GM12878 (cell line): ENCODE measurements around the gene SPATA1. TPM values are rescaled to one million over a fixed set of nuclear protein-coding genes. Genes with fewer than 3 reads are reported as not detected.

Experiments used
- ATAC-seq: fragments of 200-7000 bp; cut with Tn5 transposase; 3 replicates; pipeline ENCODE4 v1.9.1; 2020; ENCODE audit warnings: mild to moderate bottlenecking, moderate library complexity
- BruUV-seq: library from RNA; stranded (reverse); fragments of 400-500 nt; replicated peaks from 2 replicates; lab custom pipeline; 2021; lab: Mats Ljungman, UMichigan
- CTCF ChIA-PET: fragments of 300-600 bp; sonication (Branson Sonifier 250); formaldehyde crosslinking; extraction: SDS; loops from one replicate; lab custom pipeline; 2021; ENCODE audit warnings: inconsistent platforms; lab: Yijun Ruan, JAX
- POLR2A ChIA-PET: fragments of 350-600 bp; formaldehyde crosslinking; extraction: SDS; loops from one replicate; lab custom pipeline; 2021; ENCODE audit warnings: inconsistent platforms; lab: Charles Lee
- RAD21 ChIA-PET: fragments of 300-600 bp; sonication (Branson Sonifier 250); formaldehyde crosslinking; loops from one replicate; lab custom pipeline; 2023; ENCODE audit warnings: antibody characterized with exemption; ENCODE audit not compliant: unreplicated experiment; lab: Charles Lee
- SMC1A ChIA-PET: fragments of 300-600 bp; sonication (Branson Sonifier 250); formaldehyde crosslinking; loops from one replicate; lab custom pipeline; 2023; ENCODE audit not compliant: unreplicated experiment, uncharacterized antibody; lab: Charles Lee
- DNase-seq: peaks from one replicate; pipeline ENCODE4 v3.0.0-alpha.2; 2011; ENCODE audit warnings: low read depth, low spot score
- FAIRE-seq: peaks from 3 replicates; lab custom pipeline; 2011; peaks lifted over from hg19 to GRCh38; lab: Jason Lieb, UNC
- H2AFZ ChIP-seq: 2 replicates; pipeline ENCODE4 v1.6.0; 2011; ENCODE audit warnings: low read depth, low read length, control low read depth; ENCODE audit not compliant: control insufficient read depth
- H3K27ac ChIP-seq: 2 replicates; pipeline ENCODE4 v1.5.1; 2011; ENCODE audit warnings: control low read depth; ENCODE audit not compliant: control insufficient read depth, insufficient read depth
- H3K27me3 ChIP-seq, 2 experiments: replicated peaks in 1 of 2; 2 replicates each; pipeline versions ENCODE4 v1.6.0 to v1.6.1; 2011; ENCODE audit warnings: low read length in 1 of 2; ENCODE audit not compliant: control insufficient read depth in 2 of 2, insufficient read depth in 2 of 2
- H3K36me3 ChIP-seq, 2 experiments: 2 replicates each; pipeline ENCODE4 v1.5.1; 2011; ENCODE audit warnings: low read length in 1 of 2; ENCODE audit not compliant: control insufficient read depth in 2 of 2, insufficient read depth in 2 of 2
- H3K4me1 ChIP-seq: 2 replicates; pipeline ENCODE4 v1.6.1; 2011; ENCODE audit warnings: mild to moderate bottlenecking, low read length, moderate library complexity, mixed read lengths; ENCODE audit not compliant: control insufficient read depth, insufficient read depth
- H3K4me2 ChIP-seq: 2 replicates; pipeline ENCODE4 v1.6.0; 2011; ENCODE audit warnings: control low read depth; ENCODE audit not compliant: control insufficient read depth, insufficient read depth
- H3K4me3 ChIP-seq: fragments of 200-600 bp; sonication (generic); 2 replicates; pipeline ENCODE4 v1.5.1; 2016
- H3K79me2 ChIP-seq: 2 replicates; pipeline ENCODE4 v1.6.0; 2011; ENCODE audit warnings: low read length; ENCODE audit not compliant: control insufficient read depth, insufficient read depth
- H3K9ac ChIP-seq: 2 replicates; pipeline ENCODE4 v1.8.0; 2011; ENCODE audit warnings: low read length, control low read depth, mixed read lengths; ENCODE audit not compliant: control insufficient read depth, insufficient read depth
- H3K9me3 ChIP-seq: replicated peaks from 3 replicates; pipeline ENCODE4 v1.5.1; 2011; ENCODE audit warnings: mild to moderate bottlenecking, low read length; ENCODE audit not compliant: control insufficient read depth, insufficient read depth
- H4K20me1 ChIP-seq: 2 replicates; pipeline ENCODE4 v1.6.0; 2011; ENCODE audit not compliant: control insufficient read depth, insufficient read depth
- BMI1 ChIP-seq: fragments of 450-650 bp; IDR thresholded peaks from 2 replicates; pipeline ENCODE4 v1.6.1; 2016; ENCODE audit warnings: mild to moderate bottlenecking, moderate library complexity, borderline replicate concordance
- CBFB ChIP-seq: IDR thresholded peaks from 2 replicates; pipeline ENCODE4 v1.6.1; 2016; ENCODE audit warnings: antibody characterized with exemption, low read depth
- CBX5 ChIP-seq: sonication (generic); IDR thresholded peaks from 2 replicates; pipeline ENCODE4 v1.6.1; 2016; ENCODE audit warnings: low read depth, moderate library complexity, mild to moderate bottlenecking, inconsistent platforms
- CTCF ChIP-seq, 3 experiments: IDR thresholded peaks in 2 of 3; conservative IDR thresholded peaks in 1 of 3; 2 replicates each; pipeline ENCODE4 v1.5.1; 2011; ENCODE audit warnings: low read depth in 3 of 3, low read length in 3 of 3, mild to moderate bottlenecking in 3 of 3, control low read depth in 2 of 3, moderate library complexity in 2 of 3, inconsistent platforms in 1 of 3, mixed read lengths in 1 of 3; ENCODE audit not compliant: control insufficient read depth in 2 of 3, insufficient read depth in 1 of 3; ENCODE audit errors: extremely low read depth in 1 of 3
- KAT2A ChIP-seq: conservative IDR thresholded peaks from 2 replicates; pipeline ENCODE4 v1.6.1; 2011; ENCODE audit warnings: low read depth, low read length; ENCODE audit not compliant: control insufficient read depth
- NR2C2 ChIP-seq: IDR thresholded peaks from 2 replicates; pipeline ENCODE4 v1.6.1; 2011; ENCODE audit warnings: borderline replicate concordance, low read depth; ENCODE audit not compliant: control insufficient read depth, insufficient read length
- TCF7 ChIP-seq: IDR thresholded peaks from 2 replicates; pipeline ENCODE4 v1.6.1; 2014; ENCODE audit warnings: antibody characterized with exemption, borderline replicate concordance
- USF2 ChIP-seq: IDR thresholded peaks from 2 replicates; pipeline ENCODE4 v1.6.1; 2011; ENCODE audit warnings: low read depth, low read length, improper control_type of control experiment, borderline replicate concordance
- WGBS: methylation state at CpG from one replicate; pipeline ENCODE4 v1.1.6; 2016; ENCODE audit warnings: low lambda C conversion rate; ENCODE audit not compliant: insufficient replicate concordance, insufficient coverage; ENCODE audit errors: missing lambda C conversion rate; 5-methylcytosine and 5-hydroxymethylcytosine counted together
- in situ Hi-C: fragments of 300-500 bp; cut with MboI; formaldehyde crosslinking; loops from 9 replicates; pipeline ENCODE4 v1.14.3; 2018; ENCODE audit warnings: mixed read lengths
- intact Hi-C: fragments of 100-400 bp; cut with micrococcal nuclease; formaldehyde crosslinking; loops from one replicate; pipeline ENCODE4 v1.14.2; 2022; ENCODE audit not compliant: unreplicated experiment
- polyA plus RNA-seq, 11 experiments: library from polyadenylated mRNA; depleted of rRNA in 4 of 11; unstranded in 6 of 11; stranded (reverse) in 5 of 11; fragments of >200 nt; fragmentation: Nextera tagmentation in 4 of 11; fragmentation: Illumina TruSeq in 1 of 11; extraction: Ambion mirVana in 4 of 11; extraction: Trizol in 1 of 11; gene quantifications; 1 replicate in 1 of 11; 2 replicates in 10 of 11; pipeline versions ENCODE4 v1.2.1 to v1.2.3, GENCODE V29; 2011 to 2016; ENCODE audit warnings: inconsistent platforms in 2 of 11, missing spikeins in 2 of 11, low read depth in 1 of 11
- total RNA-seq, 4 experiments: library from RNA; depleted of rRNA in 3 of 4; stranded (reverse); fragments of >200 nt in 3 of 4; fragmentation: Illumina TruSeq in 1 of 4; extraction: Trizol in 1 of 4; gene quantifications; 2 replicates each; pipeline versions ENCODE4 v1.2.1 to v1.2.3, GENCODE V29; 2013 to 2021
- TF ChIP-seq, protein P1 (sequence below): fragments of 450-650 bp; IDR thresholded peaks from 2 replicates; pipeline ENCODE4 v1.6.1; 2017; ENCODE audit warnings: borderline replicate concordance
- TF ChIP-seq, protein P2 (sequence below): fragments of 450-650 bp; IDR thresholded peaks from 2 replicates; pipeline ENCODE4 v1.6.1; 2016; ENCODE audit warnings: mild to moderate bottlenecking

The SPATA1 gene
- total and polyA plus RNA-seq, 10 of the 15 experiments (the other 5 are each of a cell fraction or from before 2014, with no cell fraction given): 0.74 to 2.4 (median 1.9) TPM

DNA sequence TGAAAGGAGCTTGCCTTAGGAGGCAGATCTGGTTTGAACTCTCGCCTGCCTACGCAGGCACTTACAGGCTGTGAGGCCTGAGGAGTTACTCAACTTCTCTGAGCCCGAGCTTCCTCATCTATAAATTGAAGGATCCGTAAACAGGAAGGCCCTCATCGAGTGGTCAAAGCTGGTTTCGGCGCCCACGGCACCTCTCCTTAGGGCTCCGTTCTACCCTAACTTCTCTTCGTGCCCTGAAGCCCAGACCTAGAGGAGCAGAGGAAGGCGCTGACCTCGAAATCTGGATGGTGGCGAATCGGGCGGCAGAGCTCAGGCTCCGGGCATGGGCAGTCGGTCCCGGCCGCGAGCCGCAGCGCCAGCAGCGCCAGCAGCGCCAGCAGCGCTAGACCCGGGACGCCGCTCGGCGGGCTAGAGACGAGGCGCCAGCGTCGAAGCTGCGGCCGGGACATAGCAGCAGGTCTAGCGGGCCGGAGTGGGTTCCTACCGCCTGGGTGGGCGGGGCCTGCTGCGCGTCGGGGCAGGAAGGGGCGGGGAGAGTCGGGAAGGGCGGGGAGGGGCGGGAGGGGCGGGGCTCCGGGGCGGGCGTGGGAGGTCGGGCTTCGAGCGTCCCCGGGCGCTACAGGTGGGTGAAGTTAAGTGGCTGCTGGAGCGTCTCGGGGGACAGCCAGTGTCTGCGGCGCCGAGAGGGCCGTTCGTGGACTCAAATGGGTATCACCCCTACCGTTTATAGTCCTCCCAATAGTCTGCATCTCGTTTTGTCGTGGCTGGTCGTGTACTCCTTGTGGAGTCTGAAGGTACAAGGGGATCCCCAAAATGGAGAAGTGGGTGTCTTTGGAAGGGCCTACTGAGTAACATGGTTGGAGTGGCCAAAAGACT lies 68.0 kb downstream of the SPATA1 start, which contains the start of gene CTBS (continued):
- TF ChIP-seq TCF7: no peak
- TF ChIP-seq, protein P1, sequence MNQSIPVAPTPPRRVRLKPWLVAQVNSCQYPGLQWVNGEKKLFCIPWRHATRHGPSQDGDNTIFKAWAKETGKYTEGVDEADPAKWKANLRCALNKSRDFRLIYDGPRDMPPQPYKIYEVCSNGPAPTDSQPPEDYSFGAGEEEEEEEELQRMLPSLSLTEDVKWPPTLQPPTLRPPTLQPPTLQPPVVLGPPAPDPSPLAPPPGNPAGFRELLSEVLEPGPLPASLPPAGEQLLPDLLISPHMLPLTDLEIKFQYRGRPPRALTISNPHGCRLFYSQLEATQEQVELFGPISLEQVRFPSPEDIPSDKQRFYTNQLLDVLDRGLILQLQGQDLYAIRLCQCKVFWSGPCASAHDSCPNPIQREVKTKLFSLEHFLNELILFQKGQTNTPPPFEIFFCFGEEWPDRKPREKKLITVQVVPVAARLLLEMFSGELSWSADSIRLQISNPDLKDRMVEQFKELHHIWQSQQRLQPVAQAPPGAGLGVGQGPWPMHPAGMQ: no peak

DNA sequence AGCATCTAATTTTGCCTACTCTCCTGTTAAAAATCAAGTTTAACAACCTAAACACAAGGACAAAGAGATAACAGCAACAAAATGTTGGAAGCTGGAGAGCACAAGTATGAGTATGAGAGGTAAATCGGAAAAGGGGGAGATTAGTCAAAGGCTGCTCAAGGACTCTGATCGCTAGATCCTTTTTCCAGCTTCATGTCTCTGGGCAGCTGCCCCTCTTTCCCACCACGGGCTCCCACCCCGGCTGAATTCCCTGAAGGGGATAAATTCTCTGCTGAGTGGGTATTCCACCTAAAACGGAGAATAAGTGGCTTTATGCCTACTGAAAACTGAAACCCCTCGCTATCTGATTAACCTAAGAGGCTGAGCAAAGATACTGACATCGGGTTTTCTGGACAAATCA lies 68.8 kb downstream of the SPATA1 start:
- H3K27me3 ChIP-seq: no peaks in the 10 kb centered on the region
- ATAC-seq (no peak), DNase-seq (no peak), FAIRE-seq (no peak)
- H3K4me2 ChIP-seq: peak overlapping the region; percentile 78
- 0 out of 4 replicates have a peak, but pooled peaks cover 0 to 7% of the 10 kb centered on the region in 2 experiments for H3K36me3 ChIP-seq
- peak overlapping the region; percentile 83 for H3K4me3 ChIP-seq
- H2AFZ ChIP-seq: peak overlapping the region; percentile 91
- intact Hi-C loops (loop anchor here (1.0 to 10.0 kb wide), 2 partner anchors 96 to 420 kb away; partner anchors contain the start of genes MCOLN2 and RPF1), in situ Hi-C loops (loop anchor here (10.0 kb wide), 1 partner anchor 700 kb away; the partner anchor contains the start of gene BCL10)
- H3K9me3 ChIP-seq: no peaks in the 10 kb centered on the region
- RAD21 ChIA-PET: interaction anchor here (2.8 to 3.1 kb wide), 3 partner anchors 68 to 94 kb away, joined by 13 to 26 read pairs (median 19); partner anchors contain the start of genes GNG5 and SPATA1
- TSS peak; percentile 69 for BruUV-seq
- SMC1A ChIA-PET: interaction anchor here (1.2 to 2.8 kb wide), 6 partner anchors 17 to 212 kb away, joined by 3 to 16 read pairs (median 4); partner anchors contain the start of genes GNG5 and SPATA1
- CTCF ChIA-PET: interaction anchor here (1.2 to 2.6 kb wide), 4 partner anchors 11 to 179 kb away, joined by 3 to 14 read pairs (median 6); no protein-coding TSS in a partner anchor
- H4K20me1 ChIP-seq: no peaks in the 10 kb centered on the region
- POLR2A ChIA-PET: interaction anchor here (1.1 to 3.9 kb wide), 5 partner anchors 10 to 94 kb away, joined by 3 to 60 read pairs (median 12); partner anchors contain the start of genes GNG5 and SPATA1
- peak overlapping the region; percentile 88 for H3K27ac ChIP-seq
- peak overlapping the region; percentile 77 for H3K9ac ChIP-seq
- peaks cover 25% of the 10 kb centered on the region for H3K79me2 ChIP-seq
- 0% methylated on average over 7 of the region's 7 CpGs for WGBS
- no peaks in the 10 kb centered on the region for H3K4me1 ChIP-seq
- TF ChIP-seq CTCF (IDR thresholded peaks at IDR 0.05 in 2 of 3, conservative IDR thresholded peaks at IDR 0.05 in 1 of 3; ENCODE audit: control insufficient read depth in 2 of 3, extremely low read depth in 1 of 3, insufficient read depth in 1 of 3, low read depth in 3 of 3, low read length in 3 of 3) (no peak), USF2 (no peak), NR2C2 (no peak), KAT2A (no peak), CBFB (no peak), BMI1 (no peak), CBX5 (no peak)
- TF ChIP-seq, protein P2, sequence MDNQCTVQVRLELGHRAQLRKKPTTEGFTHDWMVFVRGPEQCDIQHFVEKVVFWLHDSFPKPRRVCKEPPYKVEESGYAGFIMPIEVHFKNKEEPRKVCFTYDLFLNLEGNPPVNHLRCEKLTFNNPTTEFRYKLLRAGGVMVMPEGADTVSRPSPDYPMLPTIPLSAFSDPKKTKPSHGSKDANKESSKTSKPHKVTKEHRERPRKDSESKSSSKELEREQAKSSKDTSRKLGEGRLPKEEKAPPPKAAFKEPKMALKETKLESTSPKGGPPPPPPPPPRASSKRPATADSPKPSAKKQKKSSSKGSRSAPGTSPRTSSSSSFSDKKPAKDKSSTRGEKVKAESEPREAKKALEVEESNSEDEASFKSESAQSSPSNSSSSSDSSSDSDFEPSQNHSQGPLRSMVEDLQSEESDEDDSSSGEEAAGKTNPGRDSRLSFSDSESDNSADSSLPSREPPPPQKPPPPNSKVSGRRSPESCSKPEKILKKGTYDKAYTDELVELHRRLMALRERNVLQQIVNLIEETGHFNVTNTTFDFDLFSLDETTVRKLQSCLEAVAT: peak; percentile 51; the same call in 1 of the 2 replicates
